GM21526 (cell line): ENCODE results near the gene YWHAB.
"Not testable (repeated sequence)": the region's sequence is repeated elsewhere in the genome, so short reads cannot be mapped to it uniquely, and the experiment has no call there.

Source experiments
- ATAC-seq: cut with Tn5 transposase; IDR thresholded peaks from one replicate; pipeline ENCODE4 v1.9.1; 2021; ENCODE audit warnings: moderate library complexity; ENCODE audit not compliant: unreplicated experiment, low FRiP score

YWHAB gene

DNA sequence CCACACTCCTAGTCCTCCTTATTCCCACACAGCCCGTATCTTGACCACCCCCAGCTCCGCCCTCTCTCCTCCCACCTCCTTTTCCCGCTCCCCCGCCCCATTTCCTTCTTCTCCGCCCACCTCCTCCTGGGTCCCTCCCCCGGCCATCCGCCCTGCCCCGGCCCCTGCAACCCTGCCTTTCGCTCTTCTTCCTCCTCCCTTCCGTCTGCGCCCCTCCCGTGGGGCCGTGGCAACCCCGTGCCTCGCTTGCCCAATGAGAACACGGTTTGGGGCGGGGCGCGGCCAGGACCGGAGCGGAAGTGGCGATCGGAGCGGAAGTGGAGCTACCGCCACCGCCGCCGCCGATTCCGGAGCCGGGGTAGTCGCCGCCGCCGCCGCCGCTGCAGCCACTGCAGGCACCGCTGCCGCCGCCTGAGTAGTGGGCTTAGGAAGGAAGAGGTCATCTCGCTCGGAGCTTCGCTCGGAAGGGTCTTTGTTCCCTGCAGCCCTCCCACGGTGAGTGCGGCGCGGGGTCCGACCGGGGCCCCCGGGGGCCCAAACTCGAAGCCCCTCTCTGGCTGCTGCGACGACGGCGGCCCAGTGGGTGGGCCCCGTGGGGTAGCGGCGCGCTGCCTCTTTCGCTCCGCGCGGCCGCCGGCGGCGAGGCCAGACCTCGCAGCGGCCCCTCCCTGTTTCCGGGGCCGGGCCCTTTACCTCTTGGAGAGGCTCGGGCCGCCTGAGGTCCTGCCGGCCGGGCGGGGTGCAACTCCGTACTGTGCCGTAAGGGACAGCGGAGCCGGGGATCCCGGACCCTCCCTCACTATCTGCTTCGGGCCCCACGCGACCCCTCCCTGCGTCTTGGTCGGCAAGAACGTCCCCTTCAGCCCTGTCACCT is at the start of gene YWHAB:
YWHAB (plus strand) TSS at position 314 of the 874 bp plus-strand sequence. CDS start 15,829 bp downstream, outside the sequence.
- peak; percentile 90 for ATAC-seq

DNA sequence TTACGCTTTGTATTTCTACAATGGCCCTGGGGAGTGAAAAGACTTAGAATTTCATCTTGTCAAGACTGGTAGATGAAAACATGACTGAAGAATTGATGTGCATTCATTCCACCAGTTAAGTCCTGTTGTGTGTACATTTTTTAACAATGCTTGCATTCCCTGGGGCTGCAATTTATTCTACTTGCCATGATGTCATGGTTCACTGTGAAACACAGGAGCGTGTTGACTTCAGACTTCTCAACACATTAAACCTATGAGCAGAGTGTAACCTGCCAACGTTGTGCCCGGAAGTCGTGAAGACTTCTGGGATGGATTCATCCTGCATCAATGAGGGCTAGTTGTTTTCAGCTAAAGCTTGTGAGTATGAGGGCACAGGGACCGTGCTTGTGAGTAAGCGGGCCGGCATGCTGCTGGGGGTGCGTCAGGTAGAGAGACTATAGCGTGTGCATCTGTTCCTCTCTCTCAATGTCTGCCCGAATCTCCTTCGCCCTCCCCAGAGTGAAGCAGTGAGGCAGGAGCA is 48.8 kb upstream of the YWHAB start:
- ATAC-seq = no peak

DNA sequence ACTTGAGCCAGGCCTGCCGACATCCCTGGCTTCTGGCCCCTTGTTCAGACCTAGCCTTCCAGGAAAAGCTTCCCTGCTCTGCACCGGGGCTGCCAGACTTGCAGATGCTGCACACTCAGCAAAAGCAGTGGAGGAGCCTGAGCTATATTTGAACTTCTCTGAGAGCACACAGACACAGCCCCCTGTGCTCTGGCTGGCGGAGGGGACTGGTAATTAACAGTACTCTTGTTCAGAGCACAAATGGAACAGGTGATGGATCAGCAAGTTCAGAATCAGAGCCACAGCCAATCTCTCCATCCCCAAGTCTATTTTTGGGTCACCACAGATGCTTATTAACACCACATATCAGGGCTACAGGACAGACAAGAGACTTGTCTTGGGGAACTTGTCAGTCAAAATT is 47.6 kb upstream of the YWHAB start:
- no peak for ATAC-seq

DNA sequence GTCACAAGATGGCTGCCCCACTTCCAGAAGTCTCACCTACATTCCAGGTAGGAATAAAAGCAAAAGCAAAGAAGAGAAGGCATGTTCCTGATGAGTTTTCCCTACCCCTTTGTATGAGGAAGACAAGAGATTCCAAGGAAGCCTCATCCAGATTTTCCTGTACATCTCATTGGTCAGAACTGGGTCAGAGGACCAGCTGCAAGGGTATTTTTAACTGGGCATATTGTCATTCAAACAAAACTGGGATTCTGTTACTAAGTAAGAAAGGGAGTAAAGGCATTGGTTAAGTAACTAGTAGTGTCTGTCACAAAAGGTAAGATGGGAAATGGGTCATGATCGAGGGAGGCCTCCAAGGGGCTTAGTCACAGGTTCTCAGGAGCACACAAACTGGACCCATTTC is 47.0 kb upstream of the YWHAB start:
- ATAC-seq = no peak

DNA sequence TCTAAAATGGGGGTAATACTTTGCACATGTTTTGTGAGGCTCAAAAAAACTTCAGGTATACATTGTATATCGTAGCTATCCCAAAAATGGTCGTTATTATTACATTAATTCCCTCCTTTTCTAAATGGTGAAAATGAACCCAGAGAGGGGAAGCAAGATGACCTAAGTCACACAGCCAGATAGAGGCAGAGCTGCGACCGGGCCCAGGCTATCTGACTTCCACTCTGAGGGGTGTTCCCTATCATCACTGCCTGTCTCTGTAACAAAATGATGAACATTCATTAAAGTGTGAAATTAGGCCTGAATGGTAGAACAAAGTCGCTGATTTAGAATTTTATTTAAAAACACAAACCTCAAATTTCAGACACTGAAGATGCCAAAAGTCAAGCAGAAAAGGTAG is 46.0 kb upstream of the YWHAB start:
- ATAC-seq = no peak

DNA sequence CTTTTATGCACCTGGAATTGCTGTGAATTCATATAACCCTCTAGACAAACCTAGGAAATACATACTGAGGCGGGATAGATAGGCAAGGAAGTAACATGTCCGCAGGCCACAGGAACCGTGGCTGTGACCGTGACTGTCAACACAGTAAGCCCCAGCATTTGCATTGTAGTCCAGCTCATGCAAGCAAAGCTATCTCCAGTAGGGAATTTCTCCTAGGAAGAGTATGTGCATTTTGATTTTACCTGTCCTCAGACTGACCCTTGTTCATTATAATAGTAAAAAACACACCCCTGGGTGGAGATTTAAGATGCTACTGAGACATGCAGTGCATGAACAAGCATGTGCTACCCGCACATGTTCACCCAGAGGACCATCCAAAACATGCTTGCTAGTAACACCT is 44.7 kb upstream of the YWHAB start:
- ATAC-seq = no peak

DNA sequence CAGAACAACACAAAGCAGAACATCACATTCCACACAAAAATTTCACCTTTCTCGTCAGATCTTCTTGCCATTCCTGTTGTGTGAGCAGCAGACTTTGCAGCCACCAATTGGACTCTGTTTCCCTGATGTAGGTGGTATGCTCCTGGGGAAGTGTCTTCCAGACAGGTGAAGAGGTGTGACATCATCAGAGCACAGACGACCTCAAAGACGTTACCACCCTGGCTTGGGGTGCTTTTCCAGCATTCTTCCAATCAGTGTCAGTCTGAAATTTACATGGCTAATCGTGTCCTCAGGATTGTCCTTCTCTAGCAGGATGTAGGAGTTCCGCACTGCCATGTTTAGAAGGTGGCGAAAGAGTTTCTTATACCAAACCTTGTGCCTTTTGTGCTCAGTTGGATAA is 43.5 kb upstream of the YWHAB start:
- no peak for ATAC-seq

DNA sequence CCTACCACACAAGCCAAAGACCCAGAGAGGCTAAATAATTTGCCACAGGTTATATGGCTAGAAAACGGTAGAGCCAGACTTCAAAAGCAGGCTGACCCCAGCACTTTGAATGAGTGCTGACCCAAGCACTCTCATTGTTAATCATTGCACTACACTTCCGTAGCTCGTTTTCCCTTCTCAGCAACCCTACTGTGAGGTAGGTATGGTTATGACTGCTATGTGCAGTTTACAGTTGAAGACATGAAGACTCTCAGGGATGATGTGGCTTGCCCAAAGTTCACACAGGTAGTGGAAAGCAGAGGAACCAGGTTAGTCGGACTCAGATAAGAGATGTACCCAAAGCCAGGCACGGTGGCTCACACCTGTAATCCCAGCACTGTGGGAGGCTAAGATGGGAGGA is 41.6 kb upstream of the YWHAB start:
- ATAC-seq = no peak

DNA sequence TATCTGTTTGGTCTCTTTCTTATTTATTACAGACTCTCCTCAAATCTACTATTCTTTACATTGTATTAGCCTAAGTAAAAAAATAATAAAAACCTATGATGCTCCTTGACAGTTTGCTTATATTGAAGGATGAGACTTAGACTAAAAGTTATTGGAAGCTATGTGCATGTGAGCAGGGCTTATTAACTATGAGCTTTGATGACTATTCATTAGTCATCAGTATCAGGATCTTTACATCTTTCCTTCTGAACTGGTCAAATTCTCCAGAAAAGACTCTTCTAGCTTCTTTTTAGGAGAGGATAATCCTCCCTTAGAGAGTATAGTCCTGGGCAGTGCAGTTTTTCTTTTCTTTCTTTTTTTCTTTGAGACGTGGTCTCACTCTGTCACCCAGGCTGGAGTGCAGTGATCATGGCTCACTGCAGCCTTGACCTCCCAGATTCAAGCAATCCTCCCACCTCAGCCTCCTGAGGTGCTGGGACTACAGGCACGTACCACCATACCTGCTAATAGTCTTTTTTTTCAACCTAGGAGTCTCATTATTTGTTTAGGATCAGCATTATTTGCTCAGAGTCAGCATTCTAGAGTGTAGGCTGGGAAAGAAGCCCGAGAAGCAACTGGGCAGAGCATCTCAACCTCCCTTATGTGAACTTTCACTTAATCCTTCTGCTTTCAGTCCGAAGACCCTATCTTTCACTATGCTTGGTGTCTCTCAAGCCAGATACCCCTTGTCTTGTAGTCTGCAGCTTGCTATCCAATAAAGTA is 37.1 kb upstream of the YWHAB start:
- no peak for ATAC-seq

DNA sequence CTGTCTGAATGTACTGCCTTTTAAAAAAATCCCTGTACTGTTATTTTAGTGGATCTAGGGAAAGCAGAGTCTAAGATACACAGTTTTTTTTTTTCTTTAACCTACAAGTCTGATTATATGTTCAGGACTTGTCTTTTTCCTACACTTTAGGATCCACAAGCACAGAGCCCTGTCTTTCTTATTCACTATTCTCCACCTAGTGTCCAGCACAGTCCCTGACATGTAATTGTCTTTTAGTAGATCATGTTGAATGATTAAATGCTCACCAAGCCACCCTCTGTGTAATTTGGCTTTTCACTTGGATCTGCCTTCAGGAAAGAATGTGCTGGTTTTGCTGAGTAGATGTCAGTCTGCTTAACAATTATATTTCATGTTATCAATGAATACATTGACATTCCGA is 35.8 kb upstream of the YWHAB start:
- no peak for ATAC-seq

DNA sequence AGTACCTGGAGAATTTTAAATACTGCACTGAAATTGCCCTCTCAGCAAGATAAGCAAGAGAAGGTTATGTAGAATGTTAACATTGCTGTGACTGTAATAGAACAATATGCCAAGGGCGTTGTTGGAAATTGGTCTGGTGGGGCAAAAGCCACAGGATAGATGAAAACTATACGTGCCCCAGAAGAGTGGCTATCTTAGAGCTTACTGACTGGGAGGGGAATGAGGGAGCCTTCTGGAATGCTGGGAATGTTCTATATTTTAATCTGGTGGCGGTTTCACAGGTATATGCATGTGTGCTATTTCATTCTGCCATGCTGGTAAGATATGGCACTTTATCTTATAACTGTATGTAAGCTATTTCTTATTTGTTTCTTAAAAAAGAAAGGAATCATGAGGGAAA is 35.2 kb upstream of the YWHAB start:
- no peak for ATAC-seq

DNA sequence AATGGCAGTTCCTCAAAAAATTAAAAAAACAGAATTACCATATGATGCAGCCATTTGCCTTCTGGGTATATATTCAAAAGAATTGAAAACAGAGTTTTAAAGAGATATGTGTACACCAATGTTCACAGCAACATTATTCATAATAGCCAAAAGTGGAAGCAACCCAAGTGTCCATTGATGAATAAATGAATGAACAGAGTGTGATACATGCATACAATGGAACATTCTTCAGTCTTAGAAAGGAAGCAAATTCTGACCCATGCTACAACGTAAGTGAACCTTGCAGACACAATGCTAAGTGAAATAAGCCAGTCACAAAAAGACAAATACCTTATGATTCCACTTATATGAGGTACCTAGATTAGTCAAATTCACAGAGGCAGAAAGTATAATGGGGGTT is 34.7 kb upstream of the YWHAB start:
- no peak for ATAC-seq

DNA sequence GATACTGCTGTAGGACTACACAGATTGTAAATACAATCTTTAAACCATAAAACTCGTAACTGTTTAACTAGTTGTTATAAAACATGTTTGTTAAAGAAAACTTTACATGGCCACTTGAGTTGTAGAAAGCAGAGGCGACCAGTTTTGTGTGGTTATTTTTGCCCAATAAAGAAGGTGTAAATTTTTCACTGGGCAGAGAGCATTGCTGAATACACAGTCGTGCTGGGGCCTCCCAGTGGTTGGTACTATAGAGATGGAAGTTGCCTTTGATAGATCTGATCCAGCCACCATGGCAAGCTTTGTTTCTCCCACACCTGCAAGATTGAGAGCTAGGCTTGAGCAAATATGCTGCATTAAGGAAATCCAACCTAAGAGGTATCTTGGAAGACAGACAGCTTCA is 34.0 kb upstream of the YWHAB start:
- no peak for ATAC-seq

DNA sequence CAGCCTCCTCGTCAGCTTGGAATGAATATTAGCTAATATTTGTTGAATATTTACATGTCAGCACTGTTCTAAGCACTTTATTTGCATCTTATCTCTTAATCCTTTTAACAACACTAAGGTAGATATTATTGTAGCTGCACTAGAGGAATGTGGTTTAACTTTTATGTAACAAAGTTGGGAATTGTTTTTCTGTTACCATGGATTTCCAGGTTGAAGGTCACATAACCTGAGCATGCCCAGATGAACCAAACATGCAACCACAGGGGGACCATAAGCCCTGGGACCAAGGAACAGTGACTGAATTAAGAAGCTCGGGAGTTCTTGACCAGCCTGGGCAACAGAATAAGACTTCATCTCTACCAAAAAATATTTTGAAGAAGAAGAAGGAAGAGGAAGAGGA is 29.1 kb upstream of the YWHAB start:
- no peak for ATAC-seq

DNA sequence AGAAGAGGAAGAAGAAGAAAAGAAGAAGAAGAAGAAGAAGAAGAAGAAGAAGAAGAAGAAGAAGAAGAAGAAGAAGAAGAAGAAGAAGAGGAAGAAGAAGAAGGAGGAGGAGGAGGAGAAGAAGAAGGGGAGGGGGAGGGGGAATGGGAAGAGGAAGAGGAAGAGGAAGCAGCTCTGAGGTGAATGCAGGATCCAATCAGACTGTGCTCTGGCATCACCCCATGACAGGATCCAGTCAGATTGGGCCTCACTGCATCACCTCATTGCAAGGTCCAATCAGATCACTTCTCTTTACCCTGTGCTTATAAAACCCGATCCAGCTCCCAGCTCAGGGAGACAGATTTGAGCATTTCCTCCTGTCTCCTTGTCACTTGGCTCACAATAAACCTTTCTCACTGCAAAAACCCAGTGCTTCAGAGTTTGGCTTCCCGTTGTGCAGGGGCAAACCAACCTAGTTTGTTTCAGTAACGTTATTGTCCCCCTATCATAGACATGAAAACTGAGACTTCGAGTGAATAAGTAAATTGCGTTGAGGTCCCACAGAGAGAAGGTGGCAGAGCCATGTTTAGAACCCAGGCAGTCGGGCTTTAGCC is 28.6 kb upstream of the YWHAB start:
- no peak for ATAC-seq

DNA sequence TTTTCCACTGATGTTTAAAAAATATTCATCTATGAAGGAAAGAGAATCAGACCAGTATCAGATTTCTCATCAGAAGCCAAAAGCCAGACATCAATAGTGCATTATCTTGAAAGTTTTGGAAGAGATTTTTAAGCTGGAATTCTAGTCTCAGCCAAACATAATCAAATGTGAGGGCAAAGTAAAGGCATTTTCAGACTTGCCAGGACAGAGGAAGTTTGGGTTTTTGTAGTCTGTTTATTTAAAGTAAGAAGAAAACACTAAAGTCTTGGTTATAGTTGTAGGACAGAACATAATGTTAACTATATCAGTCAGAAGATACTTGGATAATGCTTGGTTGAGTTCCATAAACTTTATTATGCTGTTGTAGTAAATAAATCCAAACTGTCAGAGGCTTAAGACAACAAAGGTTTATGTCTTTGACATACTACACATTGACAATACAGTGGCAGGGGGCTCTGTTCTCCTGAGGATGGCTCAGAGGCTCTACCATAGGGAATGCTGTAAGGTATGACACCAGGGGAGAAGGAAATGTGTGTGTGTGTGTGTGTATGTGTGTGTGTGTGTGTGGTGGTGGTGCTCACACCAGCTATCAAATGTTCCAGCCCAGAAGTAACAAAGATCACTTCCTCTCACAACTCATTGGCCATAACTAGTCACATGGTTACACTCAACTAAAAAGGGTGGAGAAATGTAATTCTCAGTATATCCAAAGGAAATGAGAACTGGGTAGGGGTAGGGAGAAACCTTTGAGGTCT is 26.7 kb upstream of the YWHAB start:
- ATAC-seq = no peak

DNA sequence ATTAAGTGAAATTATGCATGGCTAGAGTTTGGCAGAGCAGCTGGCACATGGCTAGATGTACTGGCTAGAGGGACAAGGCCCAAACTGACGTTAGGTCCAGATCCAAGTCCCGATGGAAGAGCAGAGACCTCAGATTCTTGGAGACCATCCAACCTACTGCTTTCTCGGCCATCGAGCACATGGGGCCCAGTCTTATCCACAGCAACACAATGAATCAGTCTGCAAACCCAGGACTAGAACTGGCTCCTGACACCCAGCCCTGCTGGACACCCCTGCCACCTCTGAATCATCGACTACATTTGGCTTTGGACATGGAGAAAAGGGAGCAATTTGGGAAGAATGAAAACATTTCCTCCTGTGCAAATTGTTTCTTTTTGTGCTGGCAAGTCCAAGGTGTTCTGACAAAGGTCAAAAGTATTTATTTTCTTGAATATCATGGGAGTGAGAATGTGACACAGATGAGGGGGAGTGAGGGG is 23.9 kb upstream of the YWHAB start:
- no peak for ATAC-seq

DNA sequence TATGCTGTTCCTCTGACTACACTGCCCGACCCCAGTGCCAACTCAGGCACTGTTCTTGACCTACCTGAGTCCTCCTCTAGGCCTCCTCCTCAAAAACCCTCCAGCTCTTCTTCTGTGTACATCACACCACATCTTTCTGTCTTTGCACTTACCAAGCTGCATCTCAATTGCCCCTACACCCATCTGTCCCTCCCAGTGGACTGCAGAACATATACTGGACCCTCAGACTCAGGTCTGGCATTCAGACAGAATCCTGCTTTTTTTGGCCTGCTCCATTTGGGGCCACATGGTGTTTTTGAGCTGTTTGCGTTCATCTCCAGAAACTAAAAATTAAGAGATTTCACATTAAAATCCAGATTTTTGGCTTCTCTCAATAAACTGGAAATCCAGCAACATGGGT is 23.2 kb upstream of the YWHAB start:
- no peak for ATAC-seq

DNA sequence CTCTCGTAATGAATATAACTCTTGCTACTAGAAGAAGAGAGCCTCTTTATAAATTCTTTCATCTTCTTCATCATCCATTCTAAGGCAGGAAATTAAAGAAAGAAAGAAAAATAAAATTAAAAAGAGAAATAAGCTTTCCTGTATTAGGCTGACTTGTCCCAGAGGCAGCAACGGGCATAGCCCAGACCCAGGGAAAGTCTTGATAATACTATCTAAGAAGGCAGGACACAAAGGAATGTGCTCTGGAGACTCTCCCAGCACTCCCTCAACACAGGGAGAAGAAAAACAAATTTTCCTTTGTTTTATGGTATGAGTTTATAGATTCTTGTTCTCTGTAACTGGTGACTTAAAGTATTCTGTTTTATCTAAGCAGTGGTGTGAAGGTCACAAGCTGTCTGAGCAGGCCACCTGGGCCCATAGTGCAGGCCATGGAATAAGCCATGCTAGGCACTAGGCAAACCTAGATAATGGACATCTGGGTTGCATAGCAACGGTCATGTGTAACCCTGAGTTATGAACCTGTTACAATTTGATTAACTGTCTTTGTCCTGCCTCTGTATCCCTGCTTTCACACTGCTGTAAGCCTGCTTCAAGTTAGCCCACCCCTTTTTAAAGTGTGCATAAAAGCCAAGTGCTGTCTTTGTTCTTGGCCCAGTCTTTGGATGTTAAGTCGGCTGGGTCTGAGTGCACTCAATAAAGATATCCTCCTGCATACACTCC is 22.0 kb upstream of the YWHAB start:
- not testable (repeated sequence) for ATAC-seq

DNA sequence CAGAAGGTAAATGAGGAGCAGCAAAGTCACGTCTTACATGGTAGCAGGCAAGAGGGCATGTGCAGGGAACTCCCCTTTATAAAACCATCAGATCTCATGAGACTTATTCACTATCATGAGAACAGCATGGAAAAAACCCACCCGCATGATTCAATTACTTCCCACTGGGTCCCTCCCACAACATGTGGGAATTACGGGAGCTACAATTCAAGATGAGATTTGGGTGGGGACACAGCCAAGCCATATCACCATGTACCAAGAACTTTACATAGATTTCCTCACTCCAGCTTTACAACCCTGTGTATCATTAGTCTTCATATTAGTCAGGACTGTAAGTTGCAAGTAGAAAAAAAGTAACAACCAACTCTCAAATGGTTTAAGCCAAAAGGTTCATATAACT is 21.0 kb upstream of the YWHAB start:
- not testable (repeated sequence) for ATAC-seq
